Smooth muscle cell (in vitro differentiated cells): ENCODE results near the gene CAMTA2. TPM values are rescaled to one million over a fixed set of nuclear protein-coding genes. Genes with fewer than 3 reads are reported as not detected.

Experiments used
- DNase-seq: peaks from one replicate; lab custom pipeline; 2025; ENCODE audit not compliant: unreplicated experiment; lab: John Stamatoyannopoulos, UW
- H2AFZ ChIP-seq: fragments of 200-600 bp; sonication (generic); 2 replicates; pipeline ENCODE4 v1.6.0; 2016; ENCODE audit warnings: antibody characterized with exemption, low read depth, mild to moderate bottlenecking
- H3F3A ChIP-seq: fragments of 200-600 bp; sonication (generic); 2 replicates; pipeline ENCODE4 v1.6.0; 2017; ENCODE audit warnings: antibody characterized with exemption, low read depth
- H3K27ac ChIP-seq: fragments of 200-600 bp; sonication (generic); 2 replicates; pipeline ENCODE4 v1.5.1; 2016; ENCODE audit warnings: low read depth, mild to moderate bottlenecking
- H3K27me3 ChIP-seq: fragments of 200-600 bp; sonication (generic); 2 replicates; pipeline ENCODE4 v1.6.1; 2016; ENCODE audit warnings: low read depth, mild to moderate bottlenecking
- H3K36me3 ChIP-seq: fragments of 200-600 bp; sonication (generic); 2 replicates; pipeline ENCODE4 v1.5.1; 2016; ENCODE audit warnings: low read depth
- H3K4me1 ChIP-seq: fragments of 200-600 bp; sonication (generic); 2 replicates; pipeline ENCODE4 v1.5.1; 2016; ENCODE audit warnings: low read depth
- H3K4me2 ChIP-seq: fragments of 200-600 bp; sonication (generic); 2 replicates; pipeline ENCODE4 v1.6.0; 2016; ENCODE audit warnings: mild to moderate bottlenecking
- H3K4me3 ChIP-seq: fragments of 200-600 bp; sonication (generic); 2 replicates; pipeline ENCODE4 v1.5.1; 2016; ENCODE audit warnings: mild to moderate bottlenecking
- H3K79me2 ChIP-seq: fragments of 200-600 bp; sonication (generic); 2 replicates; pipeline ENCODE4 v1.6.0; 2016; ENCODE audit warnings: low read depth, mild to moderate bottlenecking
- H3K9ac ChIP-seq: fragments of 200-600 bp; sonication (generic); 2 replicates; pipeline ENCODE4 v1.6.0; 2016; ENCODE audit warnings: low read depth
- H3K9me3 ChIP-seq: fragments of 200-600 bp; sonication (generic); replicated peaks from 2 replicates; pipeline ENCODE4 v1.5.1; 2016; ENCODE audit warnings: low read depth
- H4K20me1 ChIP-seq: fragments of 200-600 bp; sonication (generic); 2 replicates; pipeline ENCODE4 v1.6.0; 2016; ENCODE audit warnings: low read depth
- CTCF ChIP-seq: fragments of 200-600 bp; sonication (generic); IDR thresholded peaks from 2 replicates; pipeline ENCODE4 v1.5.1; 2017; ENCODE audit warnings: borderline replicate concordance, mild to moderate bottlenecking, antibody characterized with exemption; ENCODE audit not compliant: insufficient read depth, poor library complexity, severe bottlenecking
- WGBS: methylation state at CpG from one replicate; pipeline ENCODE4 v1.1.7; 2016; ENCODE audit warnings: low lambda C conversion rate; 5-methylcytosine and 5-hydroxymethylcytosine counted together
- polyA plus RNA-seq: library from polyadenylated mRNA; unstranded; fragments of >200 nt; fragmentation: Nextera tagmentation; extraction: Ambion mirVana; gene quantifications from 2 replicates; pipeline ENCODE4 v1.2.1, GENCODE V29; 2016
- total RNA-seq: library from RNA; depleted of rRNA; stranded (reverse); fragments of >200 nt; gene quantifications from 2 replicates; pipeline ENCODE4 v1.2.3, GENCODE V29; 2014

The CAMTA2 gene
- total and polyA plus RNA-seq, 2 experiments from 2014 or later = 5.1 to 26.2 TPM

DNA sequence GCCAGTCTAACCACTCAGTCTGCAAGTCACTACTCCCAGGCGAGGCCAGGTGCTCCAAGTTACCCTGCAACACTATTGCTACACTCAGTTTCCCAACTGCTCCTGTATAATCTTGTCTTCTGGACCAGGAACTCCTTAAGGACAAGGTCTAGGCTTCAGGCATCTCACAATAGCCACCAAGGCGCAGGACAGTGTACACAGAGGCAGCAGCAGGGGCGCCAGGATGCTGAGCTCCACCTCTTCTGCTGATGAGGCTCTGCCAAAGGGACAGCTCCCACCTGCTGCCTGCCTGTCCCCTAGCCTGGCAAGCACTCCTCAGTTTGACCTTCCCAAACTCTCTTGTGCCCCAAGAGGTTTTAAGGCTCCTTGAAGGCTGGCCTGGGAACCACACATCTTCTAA is 51.0 kb downstream of the CAMTA2 start:
- TF ChIP-seq CTCF = no peak
- H3K36me3 ChIP-seq = no peaks in the 10 kb centered on the region
- no peak overlapping the region for H3K4me3 ChIP-seq
- peaks cover under 1% of the 10 kb centered on the region for H3F3A ChIP-seq
- no peak for DNase-seq
- no peaks in the 10 kb centered on the region for H3K9me3 ChIP-seq
- no peak overlapping the region for H2AFZ ChIP-seq
- WGBS = 92% methylated on average over 3 of the region's 3 CpGs
- no peaks in the 10 kb centered on the region for H4K20me1 ChIP-seq
- peaks cover 11% of the 10 kb centered on the region for H3K4me1 ChIP-seq
- H3K27ac ChIP-seq = no peak overlapping the region
- no peak overlapping the region for H3K9ac ChIP-seq
- H3K4me2 ChIP-seq = no peak overlapping the region
- H3K79me2 ChIP-seq = peaks cover 18% of the 10 kb centered on the region
- H3K27me3 ChIP-seq = no peaks in the 10 kb centered on the region

GRCh38 chr17:4935650-4936049 is 51.8 kb downstream of the CAMTA2 start:
- TF ChIP-seq CTCF = no peak
- Histone ChIP-seq H3F3A (no peaks in the 10 kb centered on the region), H3K4me2 (no peak overlapping the region), H3K9ac (no peak overlapping the region), H2AFZ (no peak overlapping the region), H3K4me3 (no peak overlapping the region), H3K27me3 (no peaks in the 10 kb centered on the region), H3K27ac (no peak overlapping the region), H3K36me3 (no peaks in the 10 kb centered on the region), H3K9me3 (no peaks in the 10 kb centered on the region), H3K4me1 (peaks cover 5% of the 10 kb centered on the region), H3K79me2 (peaks cover 11% of the 10 kb centered on the region), H4K20me1 (no peaks in the 10 kb centered on the region)
- no peak for DNase-seq

DNA sequence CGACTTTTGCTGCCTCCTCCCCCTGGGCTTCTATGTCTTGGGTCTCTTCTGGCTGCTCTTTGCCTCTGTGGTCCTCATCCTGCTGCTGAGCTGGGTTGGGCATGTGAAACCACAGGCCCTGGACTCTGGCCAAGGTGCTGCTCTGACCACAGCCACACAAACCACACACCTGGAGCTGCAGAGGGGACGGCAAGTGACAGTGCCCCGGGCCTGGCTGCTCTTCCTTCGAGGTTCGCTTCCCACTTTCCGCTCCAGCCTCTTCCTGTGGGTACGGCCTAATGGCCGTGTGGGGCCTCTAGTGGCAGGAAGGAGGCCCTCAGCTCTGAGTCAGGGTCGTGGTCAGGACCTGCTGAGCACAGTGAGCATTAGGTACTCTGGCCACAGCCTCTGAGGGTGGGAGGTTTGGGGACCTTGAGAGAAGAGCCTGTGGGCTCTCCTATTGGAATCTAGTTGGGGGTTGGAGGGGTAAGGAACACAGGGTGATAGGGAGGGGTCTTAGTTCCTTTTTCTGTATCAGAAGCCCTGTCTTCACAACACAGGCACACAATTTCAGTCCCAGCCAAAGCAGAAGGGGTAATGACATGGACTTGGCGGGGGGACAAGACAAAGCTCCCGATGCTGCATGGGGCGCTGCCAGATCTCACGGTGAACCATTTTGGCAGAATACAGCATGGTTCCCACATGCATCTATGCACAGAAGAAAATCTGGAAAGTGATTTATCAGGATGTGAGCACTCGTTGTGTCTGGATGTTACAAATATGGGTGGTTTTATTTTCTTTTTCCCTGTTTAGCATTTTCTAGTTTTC is 53.1 kb downstream of the CAMTA2 start:
- Histone ChIP-seq H3K36me3 (no peaks in the 10 kb centered on the region), H3K4me2 (peak overlapping the region; percentile 61), H3K27ac (no peak overlapping the region), H3K9me3 (no peaks in the 10 kb centered on the region), H3K27me3 (no peaks in the 10 kb centered on the region), H3K9ac (no peak overlapping the region), H3K4me1 (peaks cover 5% of the 10 kb centered on the region), H4K20me1 (no peaks in the 10 kb centered on the region), H3K79me2 (peaks cover 11% of the 10 kb centered on the region), H3K4me3 (no peak overlapping the region), H3F3A (no peaks in the 10 kb centered on the region), H2AFZ (no peak overlapping the region)
- TF ChIP-seq CTCF = peak; percentile 11
- no peak for DNase-seq
- 57% methylated on average over 14 of the region's 14 CpGs for WGBS

- no peaks in the 10 kb centered on the region for H3F3A ChIP-seq
- DNase-seq = no peak
- no peak overlapping the region for H3K27ac ChIP-seq
- no peak for TF ChIP-seq CTCF
- H3K27me3 ChIP-seq = no peaks in the 10 kb centered on the region
- peaks cover 6% of the 10 kb centered on the region for H3K79me2 ChIP-seq
- peaks cover under 1% of the 10 kb centered on the region for H3K4me1 ChIP-seq
- no peaks in the 10 kb centered on the region for H3K9me3 ChIP-seq
- H3K36me3 ChIP-seq = no peaks in the 10 kb centered on the region
- 97% methylated on average over 6 of the region's 16 CpGs for WGBS
- peak overlapping the region; percentile 61 for H3K4me2 ChIP-seq
- no peak overlapping the region for H3K9ac ChIP-seq
- no peaks in the 10 kb centered on the region for H4K20me1 ChIP-seq
- H2AFZ ChIP-seq = no peak overlapping the region
- H3K4me3 ChIP-seq = no peak overlapping the region
Observed at GRCh38 chr17:4933646-4934045, 53.8 kb downstream of the CAMTA2 start.
